HG03342 (cell line): ENCODE measurements around the gene KIAA0232.
"Not testable (repeated sequence)": the region's sequence is repeated elsewhere in the genome, so short reads cannot be mapped to it uniquely, and the experiment has no call there.

Experiments
- ATAC-seq: cut with Tn5 transposase; IDR thresholded peaks from one replicate; pipeline ENCODE4 v1.9.1; 2021; ENCODE audit warnings: mild to moderate bottlenecking, moderate library complexity; ENCODE audit not compliant: unreplicated experiment

KIAA0232 gene

GRCh38 chr4:6755088-6755753, 27.3 kb upstream of the KIAA0232 start:
- ATAC-seq, result no peak

GRCh38 chr4:6756345-6756744, 26.2 kb upstream of the KIAA0232 start:
- not testable (repeated sequence) for ATAC-seq

GRCh38 chr4:6758728-6759127, 23.8 kb upstream of the KIAA0232 start:
- ATAC-seq, result no peak

DNA sequence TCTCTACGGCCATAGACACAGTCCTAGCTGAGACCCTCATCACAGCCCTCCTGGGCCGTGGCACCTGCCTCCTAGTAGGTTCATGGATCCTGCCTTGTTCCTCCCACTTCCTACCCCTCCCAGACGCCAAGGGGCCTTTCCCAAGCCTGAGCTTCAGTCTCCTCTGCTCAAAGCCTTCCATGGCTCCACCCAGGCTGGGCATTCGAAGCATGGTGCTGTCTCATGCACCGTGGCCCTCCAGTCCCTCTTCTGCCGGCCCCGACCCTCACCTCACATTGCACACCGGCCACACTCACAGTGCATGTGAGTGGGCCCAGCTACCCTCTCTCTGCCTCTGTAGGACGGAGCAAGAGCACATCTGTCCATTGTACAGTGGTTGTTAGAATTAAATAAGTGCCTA, 21.7 kb upstream of the KIAA0232 start:
- no peak for ATAC-seq

DNA sequence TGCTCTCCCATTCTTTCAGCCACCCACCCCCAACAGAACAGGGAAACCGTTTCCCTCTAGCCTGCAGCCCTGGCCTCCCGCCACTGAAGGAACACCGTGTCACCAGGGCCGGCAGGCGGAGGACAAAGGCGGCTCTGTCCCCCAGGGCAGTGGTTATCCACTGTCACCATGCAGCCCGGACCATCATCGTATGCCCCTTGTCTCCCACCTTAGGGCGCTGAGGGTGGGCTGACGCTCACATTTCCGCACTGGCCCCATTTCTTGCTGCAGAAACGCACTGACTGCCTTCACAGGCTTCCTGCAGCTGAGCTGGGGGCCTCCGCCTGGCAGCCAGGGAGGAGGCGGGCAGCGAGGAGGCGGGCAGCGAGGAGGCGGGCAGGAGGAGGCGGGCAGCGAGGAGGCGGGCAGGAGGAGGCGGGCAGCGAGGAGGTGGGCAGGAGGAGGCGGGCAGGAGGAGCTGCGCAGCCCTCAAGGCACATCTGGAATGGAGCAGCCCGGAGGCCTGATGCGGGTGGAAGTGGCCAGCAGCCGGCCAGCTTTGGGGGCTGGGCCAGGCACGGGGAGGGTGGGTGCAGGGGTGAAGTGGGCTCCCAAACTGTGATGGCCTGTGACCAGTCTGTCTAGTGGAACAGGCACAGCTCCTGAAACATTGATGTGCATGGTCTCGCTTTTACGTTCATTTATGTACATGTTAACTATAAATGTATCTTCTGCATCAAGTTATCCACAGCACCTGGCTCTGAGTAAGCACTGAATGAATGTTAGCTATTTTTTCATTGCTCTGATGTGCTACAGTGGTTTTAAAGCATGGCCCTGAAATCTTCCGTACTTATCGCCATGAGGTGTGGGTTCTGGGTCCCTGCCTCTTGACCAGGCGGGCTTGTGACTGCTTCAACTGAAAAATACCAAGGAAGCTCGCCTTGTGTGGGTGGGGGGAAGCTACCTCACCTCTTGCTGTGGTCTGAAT, 20.6 kb upstream of the KIAA0232 start:
- ATAC-seq, result no peak

DNA sequence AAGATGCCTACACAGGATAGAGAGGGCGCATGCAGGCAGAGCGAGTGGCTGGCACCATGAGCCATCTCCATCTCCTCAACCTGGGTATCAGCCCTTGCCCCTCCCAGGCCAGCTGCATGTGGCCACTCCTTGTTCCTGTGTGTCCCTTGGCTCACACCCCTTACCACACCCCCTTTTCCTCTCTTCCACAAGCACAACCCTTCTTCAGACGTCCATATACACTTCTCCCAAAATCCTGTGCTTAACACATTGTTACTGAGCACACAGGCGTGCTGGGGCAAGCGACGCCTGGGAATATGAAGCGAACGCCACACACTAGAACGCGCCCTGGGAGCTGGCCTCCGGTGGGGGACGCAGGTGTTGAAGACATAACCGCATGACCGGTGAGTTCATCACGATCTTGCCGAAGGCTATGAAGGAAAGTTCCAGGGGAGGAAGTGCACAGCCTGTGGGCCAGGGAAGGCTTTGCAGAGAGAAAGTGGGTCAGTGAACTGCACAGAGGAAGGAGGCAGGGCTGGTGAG, 19.1 kb upstream of the KIAA0232 start:
- ATAC-seq, result no peak

GRCh38 chr4:6764976-6765620, 17.4 kb upstream of the KIAA0232 start:
- ATAC-seq, result no peak

DNA sequence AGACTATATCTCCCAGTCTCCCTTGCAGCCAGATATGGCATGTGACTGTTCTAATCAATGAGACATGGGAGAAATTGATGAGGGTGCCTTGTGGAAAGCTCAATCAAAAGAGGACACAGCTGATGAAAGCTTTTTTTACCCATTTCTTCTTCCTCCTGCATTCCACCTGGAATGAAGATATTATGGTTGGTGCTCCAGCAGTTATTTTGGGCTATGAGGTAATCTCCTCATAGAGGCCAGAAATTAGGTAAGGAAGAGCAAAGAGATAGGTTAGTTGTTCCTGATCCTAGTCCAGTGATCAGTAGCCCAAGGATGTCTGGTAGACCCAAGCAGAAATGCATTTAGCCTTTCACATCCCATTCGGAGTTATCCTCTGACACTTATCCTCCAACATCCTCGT, 16.8 kb upstream of the KIAA0232 start:
- no peak for ATAC-seq

GRCh38 chr4:6767386-6767747, 15.2 kb upstream of the KIAA0232 start:
- ATAC-seq, result no peak

DNA sequence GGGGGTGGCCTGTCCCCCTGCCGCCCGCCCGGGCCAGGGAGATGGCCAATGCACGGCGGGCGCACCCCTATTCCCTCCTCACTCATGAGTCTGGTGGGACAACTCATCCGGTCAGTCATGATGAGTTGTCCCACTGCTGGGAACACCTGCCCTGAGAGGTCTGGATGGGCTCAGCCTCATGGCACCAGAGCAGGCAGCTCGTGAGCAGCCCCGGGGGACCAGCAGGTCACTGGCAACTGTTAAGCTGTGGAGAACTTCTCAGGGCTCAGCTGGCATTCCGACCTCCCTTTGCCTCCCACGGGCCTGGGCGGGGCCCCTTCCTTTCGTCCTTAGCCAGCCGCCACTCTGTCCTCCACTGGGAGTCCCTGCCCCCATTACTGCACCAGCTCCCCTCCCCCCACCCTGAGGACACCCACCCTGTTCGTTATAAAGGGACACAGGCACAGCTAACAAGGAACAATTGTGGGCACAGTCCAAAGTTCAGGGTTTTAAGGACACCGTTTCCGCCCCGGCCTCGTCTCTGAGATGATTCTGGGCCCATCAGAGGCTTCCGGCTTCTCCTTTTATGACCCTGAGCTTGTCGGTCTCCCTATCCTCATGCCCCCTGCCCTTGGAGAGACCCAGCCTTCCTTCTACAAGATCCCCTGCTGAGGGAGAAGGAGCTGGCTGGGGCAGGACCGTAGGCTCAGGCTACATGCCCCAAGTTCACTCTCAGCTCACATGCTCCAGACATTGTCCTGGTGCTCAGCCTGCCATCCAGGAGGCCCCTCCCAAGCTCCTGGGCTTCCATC, 14.6 kb upstream of the KIAA0232 start:
- ATAC-seq, result no peak

GRCh38 chr4:6768539-6768905, 14.0 kb upstream of the KIAA0232 start:
- no peak for ATAC-seq

- no peak for ATAC-seq
These were observed 13.1 kb upstream of the KIAA0232 start for GRCh38 chr4:6769233-6769988.

DNA sequence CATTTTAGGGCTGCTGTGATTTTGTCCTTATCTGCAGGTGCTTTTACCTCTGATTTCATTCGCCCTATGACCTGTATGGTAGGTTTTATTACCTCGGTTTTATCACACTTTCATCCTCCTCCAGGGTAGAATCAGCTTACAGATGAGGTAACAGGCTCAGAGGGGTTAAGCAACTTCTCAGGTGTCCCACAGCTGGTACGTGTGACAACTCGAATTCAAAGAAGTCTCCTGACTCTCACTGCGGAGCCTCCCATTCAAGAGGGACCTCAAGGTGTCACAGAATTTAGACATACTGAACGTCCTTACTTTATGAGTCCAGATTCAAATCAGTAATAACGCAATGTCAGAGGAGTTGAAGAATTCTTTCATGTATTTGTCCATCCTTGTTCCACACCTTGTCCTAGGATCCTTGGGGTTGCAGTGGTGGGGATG, 12.5 kb upstream of the KIAA0232 start:
- ATAC-seq, result no peak

DNA sequence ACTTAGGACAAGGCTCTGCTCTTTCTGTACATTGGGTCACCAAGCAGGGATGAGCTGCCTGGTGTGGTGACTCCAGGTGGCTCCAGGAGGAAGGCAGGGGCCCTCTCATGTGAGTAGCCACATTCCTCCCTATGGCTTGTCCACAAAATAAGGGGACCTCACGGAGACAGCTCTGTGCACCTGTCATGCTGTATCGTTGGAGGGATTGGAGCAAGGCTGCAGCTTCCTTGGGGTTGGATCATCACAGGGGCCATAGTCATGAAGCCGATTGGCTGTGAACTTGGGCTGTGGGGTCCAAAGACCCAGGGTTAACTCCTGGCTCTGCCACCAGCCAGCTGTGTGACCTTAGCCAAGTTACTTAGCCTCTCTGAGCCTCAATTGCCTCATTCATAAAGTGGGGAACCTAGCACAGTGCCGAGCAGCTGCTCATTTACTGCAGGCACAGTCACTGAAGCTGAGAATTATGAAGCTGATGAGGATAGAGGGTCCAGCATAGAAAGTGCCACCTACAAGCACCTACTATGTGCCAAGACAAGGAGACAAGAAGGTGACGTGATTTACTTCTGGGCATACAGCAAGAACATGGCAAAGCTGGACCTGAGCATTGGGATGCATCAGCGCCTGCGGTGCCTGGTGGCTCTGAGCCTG, 11.8 kb upstream of the KIAA0232 start:
- ATAC-seq, result no peak

- ATAC-seq, result no peak
These were observed 11.3 kb upstream of the KIAA0232 start for GRCh38 chr4:6771229-6771671.

- ATAC-seq, result no peak
These were observed 10.2 kb upstream of the KIAA0232 start for GRCh38 chr4:6772223-6772928.

- ATAC-seq, result no peak
These were observed 9.4 kb upstream of the KIAA0232 start for GRCh38 chr4:6773106-6773505.

DNA sequence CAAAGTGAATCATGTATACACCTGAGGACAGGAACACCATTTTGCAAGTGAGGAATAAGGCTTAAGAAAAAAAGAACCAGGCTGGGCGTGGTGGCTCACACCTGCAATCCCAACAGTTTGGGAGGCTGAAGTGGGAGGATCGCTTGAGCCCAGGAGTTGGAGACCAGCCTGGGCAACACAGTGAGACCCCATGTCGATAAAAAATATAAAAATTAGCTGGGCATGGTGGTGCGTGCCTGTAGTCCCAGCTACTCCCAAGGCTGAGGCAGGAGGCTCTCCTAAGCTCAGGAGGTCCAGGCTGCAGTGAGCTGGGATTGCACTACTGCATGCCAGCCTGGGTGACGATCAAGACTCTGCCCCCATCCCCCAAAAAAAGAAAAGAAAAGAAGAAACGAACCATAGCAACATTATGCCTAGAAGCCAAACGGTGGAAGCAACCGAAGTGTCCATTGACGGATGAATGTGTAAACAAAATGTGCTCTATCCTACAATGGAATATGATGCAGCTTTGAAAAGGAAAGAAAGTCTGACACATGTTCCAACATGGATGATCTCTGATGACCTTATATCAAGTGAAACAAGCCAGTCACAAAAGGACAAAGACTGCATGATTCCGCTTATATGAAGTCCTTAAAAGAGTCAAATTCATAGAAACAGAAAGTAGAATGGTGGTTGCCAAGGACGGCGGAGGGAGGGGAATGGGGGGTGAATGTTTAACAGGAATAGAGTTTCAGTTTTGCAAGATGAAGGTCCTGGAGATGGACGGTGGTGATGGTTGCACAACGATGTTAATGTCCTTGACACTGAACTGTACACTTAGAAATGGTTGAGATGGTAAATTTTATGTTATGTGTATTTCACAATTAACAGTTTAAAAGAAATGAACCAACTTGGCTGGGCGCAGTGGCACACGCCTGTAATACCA, 8.6 kb upstream of the KIAA0232 start:
- no peak for ATAC-seq
